ENCODE results near the gene FMNL2. TPM values are rescaled to one million over a fixed set of nuclear protein-coding genes. Genes with fewer than 3 reads are reported as not detected.

FMNL2 gene
- polyA plus RNA-seq, 3 donors = 86.0 to 102 (median 99.9) TPM

GRCh38 chr2:152400607-152401214 lies 65.7 kb downstream of the FMNL2 start:
- no peak for DNase-seq

GRCh38 chr2:152402780-152403759 lies 68.1 kb downstream of the FMNL2 start:
- DNase-seq = no peak

- DNase-seq = no peak
These were observed 70.5 kb downstream of the FMNL2 start for GRCh38 chr2:152405206-152406118.

- DNase-seq = no peak
These were observed 71.3 kb downstream of the FMNL2 start for GRCh38 chr2:152406119-152406835.

- DNase-seq = no peak
These were observed 71.8 kb downstream of the FMNL2 start for GRCh38 chr2:152406836-152407161.

GRCh38 chr2:152407204-152407721 lies 72.3 kb downstream of the FMNL2 start:
- no peak for DNase-seq

- DNase-seq = no peak
These were observed 72.8 kb downstream of the FMNL2 start for GRCh38 chr2:152407806-152408205.

GRCh38 chr2:152408254-152408653 lies 73.3 kb downstream of the FMNL2 start:
- no peak for DNase-seq

GRCh38 chr2:152409386-152410164 lies 74.6 kb downstream of the FMNL2 start:
- no peak for DNase-seq

- no peak for DNase-seq
These were observed 75.2 kb downstream of the FMNL2 start for GRCh38 chr2:152410165-152410597.

GRCh38 chr2:152411154-152411553 lies 76.2 kb downstream of the FMNL2 start:
- no peak for DNase-seq

GRCh38 chr2:152413228-152414030 lies 78.5 kb downstream of the FMNL2 start:
- DNase-seq = no peak

- DNase-seq = no peak
These were observed 80.3 kb downstream of the FMNL2 start for GRCh38 chr2:152415231-152415642.

GRCh38 chr2:152415796-152416195 lies 80.8 kb downstream of the FMNL2 start:
- no peak for DNase-seq

GRCh38 chr2:152418688-152419087 lies 83.7 kb downstream of the FMNL2 start:
- no peak for DNase-seq

- no peak for DNase-seq
These were observed 85.0 kb downstream of the FMNL2 start for GRCh38 chr2:152419944-152420343.

- DNase-seq = no peak
These were observed 85.4 kb downstream of the FMNL2 start for GRCh38 chr2:152420363-152420762.

GRCh38 chr2:152420936-152421335 lies 86.0 kb downstream of the FMNL2 start:
- no peak for DNase-seq

Data from renal pelvis (tissue), 4 donors.